H1 (cell line): Measurements from ENCODE around the gene GDPD5. TPM values are rescaled to one million over a fixed set of nuclear protein-coding genes. Genes with fewer than 3 reads are reported as not detected.

ENCODE experiments used
- ASH2L ChIP-seq: fragments of 200-600, 300-600 bp; sonication (generic); IDR thresholded peaks from one replicate; pipeline ENCODE4 v1.7.1; 2017; ENCODE audit warnings: low read length
- BACH1 ChIP-seq: IDR thresholded peaks from 2 replicates; pipeline ENCODE4 v1.6.1; 2012; ENCODE audit warnings: low read length, improper control_type of control experiment
- CHD7 ChIP-seq: fragments of 300-600 bp; sonication (generic); IDR thresholded peaks from 2 replicates; pipeline ENCODE4 v1.7.1; 2012; ENCODE audit warnings: low read length, moderate library complexity, mild to moderate bottlenecking, inconsistent platforms; ENCODE audit not compliant: insufficient replicate concordance
- EP300 ChIP-seq, 2 experiments: IDR thresholded peaks; 1 replicate in 1 of 2; 2 replicates in 1 of 2; pipeline ENCODE4 v1.6.1; 2011 to 2012; ENCODE audit warnings: low read depth in 2 of 2, low read length in 2 of 2, mild to moderate bottlenecking in 2 of 2, borderline replicate concordance in 1 of 2, inconsistent platforms in 1 of 2, moderate library complexity in 1 of 2
- RBBP5 ChIP-seq: IDR thresholded peaks from 2 replicates; pipeline ENCODE4 v1.7.1; 2012; ENCODE audit warnings: low read depth, mild to moderate bottlenecking, inconsistent platforms, low read length, moderate library complexity, borderline replicate concordance
- TAF7 ChIP-seq: optimal IDR thresholded peaks from 2 replicates; pipeline ENCODE3; 2011; ENCODE audit warnings: low read depth, mild to moderate bottlenecking, inconsistent platforms, low read length, moderate library complexity, borderline replicate concordance
- polyA plus RNA-seq, 7 experiments: library from polyadenylated mRNA; depleted of rRNA in 3 of 7; stranded (reverse) in 5 of 7; unstranded in 2 of 7; fragments of >200 nt in 5 of 7; fragments of 200-250 nt in 2 of 7; gene quantifications; 1 replicate in 5 of 7; 2 replicates in 1 of 7; 4 replicates in 1 of 7; pipeline versions ENCODE4 v1.2.1 to v1.2.3, GENCODE V29; 2011 to 2013; ENCODE audit warnings: missing spikeins in 2 of 7, mixed read lengths in 2 of 7
- total RNA-seq: library from RNA; stranded (reverse); fragmentation: NEBNext Ultra II Directional; extraction: Animal tissue kit (Norgen Biotek cat#: 25700); gene quantifications from 2 replicates; pipeline ENCODE4 v1.2.1, GENCODE V29; 2021

Gene GDPD5
- total and polyA plus RNA-seq, 2 of the 8 experiments (the other 6 are each of a cell fraction or from before 2014, with no cell fraction given): 7.8 to 8.6 TPM

- TF ChIP-seq EP300 (IDR thresholded peaks at IDR 0.05; ENCODE audit: borderline replicate concordance in 1 of 2, low read depth in 2 of 2, low read length in 2 of 2): no peak
- TF ChIP-seq BACH1: no peak
- no peak for TF ChIP-seq ASH2L
- no peak for TF ChIP-seq TAF7
- TF ChIP-seq CHD7: no peak
- no peak for TF ChIP-seq RBBP5
Observed at GRCh38 chr11:75522286-75523044, 3.3 kb downstream of the GDPD5 start (continued).
